ENCODE results near the gene PLCL1.
A peak's percentile ranks its signal among the peaks of the same experiment; 100 is the strongest.

Gene PLCL1

DNA sequence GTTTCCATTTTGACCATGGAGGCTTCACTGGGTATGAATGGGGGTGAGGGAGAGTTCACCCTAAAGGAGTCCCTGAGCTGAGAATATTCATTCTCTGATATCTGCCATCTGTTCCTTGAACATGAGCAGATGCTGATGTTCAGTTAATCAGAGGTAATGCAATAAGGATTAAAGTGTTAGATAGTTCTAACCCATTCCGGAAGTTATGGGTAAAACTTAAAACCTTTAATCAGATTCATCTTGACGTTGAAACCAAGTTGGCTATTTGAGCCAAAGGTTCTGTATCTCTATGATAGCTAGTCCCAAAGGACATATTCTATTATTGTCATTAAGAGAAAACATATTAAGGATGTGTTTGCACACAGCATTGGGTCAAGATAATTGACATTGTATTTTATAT, 268.9 kb downstream of the PLCL1 start:
- Histone ChIP-seq H3K9ac (ENCODE audit: low read depth, low read length) (no peak overlapping the region), H3K9me3 (replicated peaks; ENCODE audit: low read length) (no peaks in the 10 kb centered on the region), H3K36me3 (ENCODE audit: insufficient read depth, low read length) (no peaks in the 10 kb centered on the region), H3K4me3 (ENCODE audit: low read length) (no peak overlapping the region), H3K4me2 (ENCODE audit: low read length) (no peak overlapping the region), H3K4me1 (ENCODE audit: control insufficient read depth, insufficient read depth, low read length) (no peaks in the 10 kb centered on the region), H3K27me3 (ENCODE audit: control insufficient read depth, insufficient read depth, low read length) (no peaks in the 10 kb centered on the region)

DNA sequence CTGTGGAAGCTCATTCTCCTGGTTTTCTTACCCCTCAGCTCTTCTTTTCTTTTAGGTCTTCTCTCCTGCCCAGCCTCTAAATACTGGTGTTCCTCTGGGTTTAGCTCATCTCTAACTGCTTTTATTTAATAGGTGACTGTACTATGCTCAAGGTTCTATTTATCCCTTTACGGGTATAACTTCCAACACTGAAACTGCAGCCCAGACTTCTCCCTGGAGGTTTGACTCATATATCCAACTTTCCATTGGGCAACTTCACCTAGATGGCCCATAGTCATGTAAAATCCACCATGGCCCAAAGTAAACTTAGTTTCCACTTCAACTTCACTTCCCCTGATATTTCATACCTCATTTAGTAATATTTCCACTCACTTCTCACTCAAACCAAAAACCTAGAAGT, 273.1 kb downstream of the PLCL1 start:
- H3K4me3 ChIP-seq (ENCODE audit: low read length): no peak overlapping the region

GRCh38 chr2:198080879-198081765, 276.7 kb downstream of the PLCL1 start:
- no peaks in the 10 kb centered on the region for H3K36me3 ChIP-seq (ENCODE audit: insufficient read depth, low read length)
- no peak overlapping the region for H3K4me2 ChIP-seq (ENCODE audit: low read length)
- no peaks in the 10 kb centered on the region for H3K9me3 ChIP-seq (replicated peaks; ENCODE audit: low read length)
- no peaks in the 10 kb centered on the region for H3K27me3 ChIP-seq (ENCODE audit: control insufficient read depth, insufficient read depth, low read length)
- H3K4me1 ChIP-seq (ENCODE audit: control insufficient read depth, insufficient read depth, low read length): no peaks in the 10 kb centered on the region
- no peak overlapping the region for H3K9ac ChIP-seq (ENCODE audit: low read depth, low read length)
- H3K4me3 ChIP-seq (ENCODE audit: low read length): no peak overlapping the region

More for the DNA sequence above, 273.1 kb downstream of the PLCL1 start:
- Histone ChIP-seq H3K4me2 (ENCODE audit: low read length) (no peak overlapping the region), H3K27me3 (ENCODE audit: control insufficient read depth, insufficient read depth, low read length) (no peaks in the 10 kb centered on the region), H3K9me3 (replicated peaks; ENCODE audit: low read length) (no peaks in the 10 kb centered on the region), H3K9ac (ENCODE audit: low read depth, low read length) (no peak overlapping the region), H3K36me3 (ENCODE audit: insufficient read depth, low read length) (no peaks in the 10 kb centered on the region), H3K4me1 (ENCODE audit: control insufficient read depth, insufficient read depth, low read length) (no peaks in the 10 kb centered on the region)

DNA sequence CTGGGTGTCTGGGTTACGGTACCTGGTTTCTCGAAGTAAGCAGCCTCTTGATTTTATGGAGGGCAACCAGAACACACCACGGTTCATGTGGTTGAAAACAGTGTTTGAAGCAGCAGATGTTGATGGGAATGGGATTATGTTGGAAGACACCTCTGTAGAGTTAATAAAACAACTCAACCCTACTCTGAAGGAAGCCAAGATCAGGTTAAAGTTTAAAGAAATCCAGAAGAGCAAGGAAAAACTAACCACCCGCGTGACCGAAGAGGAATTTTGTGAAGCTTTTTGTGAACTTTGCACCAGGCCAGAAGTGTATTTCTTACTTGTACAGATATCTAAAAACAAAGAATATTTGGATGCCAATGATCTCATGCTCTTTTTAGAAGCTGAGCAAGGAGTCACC, 279.8 kb downstream of the PLCL1 start:
- no peaks in the 10 kb centered on the region for H3K4me1 ChIP-seq (ENCODE audit: control insufficient read depth, insufficient read depth, low read length)
- H3K4me2 ChIP-seq (ENCODE audit: low read length): no peak overlapping the region
- H3K36me3 ChIP-seq (ENCODE audit: insufficient read depth, low read length): no peaks in the 10 kb centered on the region
- H3K9me3 ChIP-seq (replicated peaks; ENCODE audit: low read length): no peaks in the 10 kb centered on the region
- H3K4me3 ChIP-seq (ENCODE audit: low read length): no peak overlapping the region
- H3K9ac ChIP-seq (ENCODE audit: low read depth, low read length): no peak overlapping the region
- H3K27me3 ChIP-seq (ENCODE audit: control insufficient read depth, insufficient read depth, low read length): no peaks in the 10 kb centered on the region

- H3K9ac ChIP-seq (ENCODE audit: low read depth, low read length): no peak overlapping the region
- H3K4me3 ChIP-seq (ENCODE audit: low read length): no peak overlapping the region
- no peak overlapping the region for H3K4me2 ChIP-seq (ENCODE audit: low read length)
- H3K36me3 ChIP-seq (ENCODE audit: insufficient read depth, low read length): no peaks in the 10 kb centered on the region
- H3K9me3 ChIP-seq (replicated peaks; ENCODE audit: low read length): no peaks in the 10 kb centered on the region
- no peaks in the 10 kb centered on the region for H3K27me3 ChIP-seq (ENCODE audit: control insufficient read depth, insufficient read depth, low read length)
- H3K4me1 ChIP-seq (ENCODE audit: control insufficient read depth, insufficient read depth, low read length): peaks cover 15% of the 10 kb centered on the region
Measured at GRCh38 chr2:198096002-198096401, 291.6 kb downstream of the PLCL1 start.

DNA sequence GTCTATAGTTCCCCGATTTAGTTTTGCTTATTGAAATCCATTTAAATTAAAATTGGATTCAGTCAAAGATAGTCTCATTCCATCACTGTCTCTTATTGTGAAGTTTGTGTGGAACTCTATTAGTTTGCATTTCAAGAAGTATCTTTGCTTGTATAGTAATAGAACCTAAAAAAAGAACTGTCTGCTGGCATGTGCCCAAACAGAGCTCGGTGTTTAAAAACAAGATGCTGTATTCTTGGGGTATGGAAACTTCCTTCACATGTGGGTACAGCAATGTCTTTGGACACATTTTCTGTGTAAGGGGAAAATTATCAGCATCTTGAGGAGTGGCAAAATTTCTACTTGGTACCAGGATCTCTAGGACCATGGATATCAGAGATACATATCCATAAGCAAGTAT, 292.6 kb downstream of the PLCL1 start:
- Histone ChIP-seq H3K9ac (ENCODE audit: low read depth, low read length) (no peak overlapping the region), H3K27me3 (ENCODE audit: control insufficient read depth, insufficient read depth, low read length) (no peaks in the 10 kb centered on the region), H3K9me3 (replicated peaks; ENCODE audit: low read length) (no peaks in the 10 kb centered on the region), H3K36me3 (ENCODE audit: insufficient read depth, low read length) (no peaks in the 10 kb centered on the region), H3K4me3 (ENCODE audit: low read length) (no peak overlapping the region), H3K4me1 (ENCODE audit: control insufficient read depth, insufficient read depth, low read length) (peaks cover 15% of the 10 kb centered on the region), H3K4me2 (ENCODE audit: low read length) (no peak overlapping the region)

DNA sequence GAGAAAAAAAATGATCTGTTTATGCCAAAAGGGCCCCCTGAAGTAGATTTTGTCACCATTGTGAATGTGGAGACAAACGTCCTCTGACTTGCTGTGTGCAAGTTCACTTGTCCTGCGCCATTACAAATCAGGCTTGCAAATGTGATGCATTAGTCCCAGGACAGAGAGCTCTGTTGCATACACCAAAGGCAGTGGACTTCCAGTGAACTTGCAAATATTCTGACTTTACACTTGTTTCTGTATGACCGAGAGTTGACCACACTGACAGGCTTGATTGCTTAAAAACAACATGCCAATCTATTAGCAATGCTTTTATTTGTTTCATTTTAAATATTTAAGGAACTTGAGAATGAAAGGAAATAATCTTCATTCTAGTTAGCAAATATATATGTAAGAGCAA, 293.2 kb downstream of the PLCL1 start:
- Histone ChIP-seq H3K4me1 (ENCODE audit: control insufficient read depth, insufficient read depth, low read length) (peaks cover 17% of the 10 kb centered on the region), H3K9me3 (replicated peaks; ENCODE audit: low read length) (no peaks in the 10 kb centered on the region)

GRCh38 chr2:198098386-198098785, 294.0 kb downstream of the PLCL1 start:
- Histone ChIP-seq H3K4me3 (ENCODE audit: low read length) (no peak overlapping the region), H3K4me2 (ENCODE audit: low read length) (no peak overlapping the region), H3K9me3 (replicated peaks; ENCODE audit: low read length) (no peaks in the 10 kb centered on the region), H3K9ac (ENCODE audit: low read depth, low read length) (no peak overlapping the region), H3K4me1 (ENCODE audit: control insufficient read depth, insufficient read depth, low read length) (peaks cover 20% of the 10 kb centered on the region), H3K27me3 (ENCODE audit: control insufficient read depth, insufficient read depth, low read length) (no peaks in the 10 kb centered on the region), H3K36me3 (ENCODE audit: insufficient read depth, low read length) (no peaks in the 10 kb centered on the region)

More for the DNA sequence above, 293.2 kb downstream of the PLCL1 start:
- H3K4me3 ChIP-seq (ENCODE audit: low read length): no peak overlapping the region
- H3K4me2 ChIP-seq (ENCODE audit: low read length): no peak overlapping the region
- H3K27me3 ChIP-seq (ENCODE audit: control insufficient read depth, insufficient read depth, low read length): no peaks in the 10 kb centered on the region
- H3K36me3 ChIP-seq (ENCODE audit: insufficient read depth, low read length): no peaks in the 10 kb centered on the region
- H3K9ac ChIP-seq (ENCODE audit: low read depth, low read length): no peak overlapping the region

- H3K4me1 ChIP-seq (ENCODE audit: control insufficient read depth, insufficient read depth, low read length): peaks cover 20% of the 10 kb centered on the region
- H3K27me3 ChIP-seq (ENCODE audit: control insufficient read depth, insufficient read depth, low read length): no peaks in the 10 kb centered on the region
- no peaks in the 10 kb centered on the region for H3K36me3 ChIP-seq (ENCODE audit: insufficient read depth, low read length)
- H3K4me3 ChIP-seq (ENCODE audit: low read length): no peak overlapping the region
- H3K4me2 ChIP-seq (ENCODE audit: low read length): no peak overlapping the region
- no peaks in the 10 kb centered on the region for H3K9me3 ChIP-seq (replicated peaks; ENCODE audit: low read length)
- H3K9ac ChIP-seq (ENCODE audit: low read depth, low read length): no peak overlapping the region
Measured at GRCh38 chr2:198098918-198099317, 294.5 kb downstream of the PLCL1 start.

- no peaks in the 10 kb centered on the region for H3K36me3 ChIP-seq (ENCODE audit: insufficient read depth, low read length)
- no peaks in the 10 kb centered on the region for H3K9me3 ChIP-seq (replicated peaks; ENCODE audit: low read length)
- H3K4me2 ChIP-seq (ENCODE audit: low read length): peak overlapping the region; percentile 10
- H3K4me3 ChIP-seq (ENCODE audit: low read length): no peak overlapping the region
- H3K27me3 ChIP-seq (ENCODE audit: control insufficient read depth, insufficient read depth, low read length): no peaks in the 10 kb centered on the region
- H3K4me1 ChIP-seq (ENCODE audit: control insufficient read depth, insufficient read depth, low read length): peaks cover 20% of the 10 kb centered on the region
- H3K9ac ChIP-seq (ENCODE audit: low read depth, low read length): no peak overlapping the region
Measured at GRCh38 chr2:198100346-198100745, 296.0 kb downstream of the PLCL1 start.

- Histone ChIP-seq H3K4me1 (ENCODE audit: control insufficient read depth, insufficient read depth, low read length) (peaks cover 20% of the 10 kb centered on the region), H3K27me3 (ENCODE audit: control insufficient read depth, insufficient read depth, low read length) (no peaks in the 10 kb centered on the region), H3K4me3 (ENCODE audit: low read length) (no peak overlapping the region), H3K4me2 (ENCODE audit: low read length) (no peak overlapping the region), H3K9ac (ENCODE audit: low read depth, low read length) (no peak overlapping the region), H3K36me3 (ENCODE audit: insufficient read depth, low read length) (no peaks in the 10 kb centered on the region), H3K9me3 (replicated peaks; ENCODE audit: low read length) (no peaks in the 10 kb centered on the region)
Measured at GRCh38 chr2:198101688-198102087, 297.3 kb downstream of the PLCL1 start.

GRCh38 chr2:198102120-198102519, 297.7 kb downstream of the PLCL1 start:
- no peak overlapping the region for H3K4me3 ChIP-seq (ENCODE audit: low read length)
- H3K9me3 ChIP-seq (replicated peaks; ENCODE audit: low read length): no peaks in the 10 kb centered on the region
- H3K9ac ChIP-seq (ENCODE audit: low read depth, low read length): no peak overlapping the region
- H3K36me3 ChIP-seq (ENCODE audit: insufficient read depth, low read length): no peaks in the 10 kb centered on the region
- H3K27me3 ChIP-seq (ENCODE audit: control insufficient read depth, insufficient read depth, low read length): no peaks in the 10 kb centered on the region
- H3K4me2 ChIP-seq (ENCODE audit: low read length): no peak overlapping the region
- H3K4me1 ChIP-seq (ENCODE audit: control insufficient read depth, insufficient read depth, low read length): peaks cover 20% of the 10 kb centered on the region

All from skeletal muscle satellite cell (primary cell).